SU-DHL-6 (cell line): ENCODE results near the gene RAB27B.

Experiments used
- H2AFZ ChIP-seq: fragments of 200-600 bp; sonication (generic); 2 replicates; pipeline ENCODE4 v1.6.1; 2014; ENCODE audit warnings: low read depth, mild to moderate bottlenecking, moderate library complexity, mixed read lengths, antibody characterized with exemption, low read length; ENCODE audit not compliant: severe bottlenecking
- H3F3A ChIP-seq: fragments of 200-600 bp; shearing (Covaris generic); 2 replicates; pipeline ENCODE4 v1.6.0; 2016; ENCODE audit warnings: antibody characterized with exemption, mild to moderate bottlenecking; ENCODE audit not compliant: insufficient read depth
- H3K27ac ChIP-seq: fragments of 200-600 bp; sonication (generic); 2 replicates; pipeline ENCODE4 v1.5.1; 2016; ENCODE audit warnings: low read depth, mild to moderate bottlenecking, low read length, moderate library complexity, mixed read lengths
- H3K27me3 ChIP-seq: fragments of 200-600 bp; sonication (generic), shearing (Covaris generic); 2 replicates; pipeline ENCODE4 v1.6.0; 2014; ENCODE audit warnings: mild to moderate bottlenecking, low read length
- H3K36me3 ChIP-seq: fragments of 200-600 bp; sonication (generic); 2 replicates; pipeline ENCODE4 v1.6.1; 2014; ENCODE audit warnings: mild to moderate bottlenecking, low read length, mixed read lengths
- H3K4me2 ChIP-seq: fragments of 300-600, 200-600 bp; shearing (Covaris generic), sonication (generic); 2 replicates; pipeline ENCODE4 v1.6.0; 2014; ENCODE audit warnings: low read length, low read depth, mild to moderate bottlenecking; ENCODE audit not compliant: poor library complexity, severe bottlenecking
- H3K4me3 ChIP-seq: fragments of 200-600 bp; sonication (generic); 2 replicates; pipeline ENCODE4 v1.5.1; 2014; ENCODE audit warnings: antibody characterized with exemption, low read length, mild to moderate bottlenecking, mixed read lengths; ENCODE audit not compliant: insufficient read depth, poor library complexity, severe bottlenecking
- H3K79me2 ChIP-seq: fragments of 200-600 bp; sonication (generic); 2 replicates; pipeline ENCODE4 v1.6.1; 2014; ENCODE audit warnings: mild to moderate bottlenecking, low read length, moderate library complexity; ENCODE audit not compliant: insufficient read depth
- H3K9ac ChIP-seq: fragments of 200-600 bp; sonication (generic); 2 replicates; pipeline ENCODE4 v1.7.0; 2014; ENCODE audit warnings: mild to moderate bottlenecking, low read length
- H3K9me2 ChIP-seq: fragments of 200-600 bp; sonication (generic); replicated peaks from 2 replicates; pipeline ENCODE4 v1.6.1; 2014; ENCODE audit warnings: low read length; ENCODE audit not compliant: insufficient read depth
- H3K9me3 ChIP-seq: fragments of 200-600 bp; sonication (generic); 2 replicates; pipeline ENCODE4 v1.6.1; 2014; ENCODE audit warnings: low read length, mixed read lengths; ENCODE audit not compliant: insufficient read depth
- H4K20me1 ChIP-seq: fragments of 200-600 bp; sonication (generic); 2 replicates; pipeline ENCODE4 v1.6.1; 2014; ENCODE audit warnings: low read depth, mild to moderate bottlenecking, antibody characterized with exemption, low read length, moderate library complexity, mixed read lengths
- EZH2phosphoT487 ChIP-seq: fragments of 200-600 bp; sonication (generic), shearing (Covaris generic); conservative IDR thresholded peaks from 2 replicates; pipeline ENCODE4 v1.6.1; 2018; ENCODE audit warnings: mild to moderate bottlenecking, antibody characterized with exemption, low read length, moderate library complexity, mixed read lengths
- TF ChIP-seq, protein P1 (sequence below): fragments of 200-600 bp; sonication (generic); IDR thresholded peaks from one replicate; pipeline ENCODE4 v1.5.1; 2017; ENCODE audit warnings: antibody characterized with exemption, mild to moderate bottlenecking, low read length, moderate library complexity; ENCODE audit not compliant: insufficient read depth, poor library complexity, severe bottlenecking

Gene RAB27B

GRCh38 chr18:54822872-54823845 lies 5.1 kb upstream of the RAB27B start:
- H3K79me2 ChIP-seq, result no peaks in the 10 kb centered on the region
- no peak overlapping the region for H3K4me2 ChIP-seq
- H4K20me1 ChIP-seq, result no peaks in the 10 kb centered on the region
- no peak overlapping the region for H2AFZ ChIP-seq
- TF ChIP-seq EZH2phosphoT487, result no peak
- TF ChIP-seq, protein P1, sequence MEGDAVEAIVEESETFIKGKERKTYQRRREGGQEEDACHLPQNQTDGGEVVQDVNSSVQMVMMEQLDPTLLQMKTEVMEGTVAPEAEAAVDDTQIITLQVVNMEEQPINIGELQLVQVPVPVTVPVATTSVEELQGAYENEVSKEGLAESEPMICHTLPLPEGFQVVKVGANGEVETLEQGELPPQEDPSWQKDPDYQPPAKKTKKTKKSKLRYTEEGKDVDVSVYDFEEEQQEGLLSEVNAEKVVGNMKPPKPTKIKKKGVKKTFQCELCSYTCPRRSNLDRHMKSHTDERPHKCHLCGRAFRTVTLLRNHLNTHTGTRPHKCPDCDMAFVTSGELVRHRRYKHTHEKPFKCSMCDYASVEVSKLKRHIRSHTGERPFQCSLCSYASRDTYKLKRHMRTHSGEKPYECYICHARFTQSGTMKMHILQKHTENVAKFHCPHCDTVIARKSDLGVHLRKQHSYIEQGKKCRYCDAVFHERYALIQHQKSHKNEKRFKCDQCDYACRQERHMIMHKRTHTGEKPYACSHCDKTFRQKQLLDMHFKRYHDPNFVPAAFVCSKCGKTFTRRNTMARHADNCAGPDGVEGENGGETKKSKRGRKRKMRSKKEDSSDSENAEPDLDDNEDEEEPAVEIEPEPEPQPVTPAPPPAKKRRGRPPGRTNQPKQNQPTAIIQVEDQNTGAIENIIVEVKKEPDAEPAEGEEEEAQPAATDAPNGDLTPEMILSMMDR, result no peak
- no peaks in the 10 kb centered on the region for H3K27me3 ChIP-seq
- H3K9me2 ChIP-seq, result no peaks in the 10 kb centered on the region
- H3K4me3 ChIP-seq, result no peak overlapping the region
- no peaks in the 10 kb centered on the region for H3K36me3 ChIP-seq
- no peak overlapping the region for H3K27ac ChIP-seq
- no peaks in the 10 kb centered on the region for H3F3A ChIP-seq
- H3K9me3 ChIP-seq, result no peaks in the 10 kb centered on the region
- H3K9ac ChIP-seq, result no peak overlapping the region

GRCh38 chr18:54824761-54825160 lies 3.5 kb upstream of the RAB27B start:
- Histone ChIP-seq H3K36me3 (no peaks in the 10 kb centered on the region), H3K9ac (no peak overlapping the region), H3K9me2 (no peaks in the 10 kb centered on the region), H3K27me3 (no peaks in the 10 kb centered on the region), H3K79me2 (no peaks in the 10 kb centered on the region), H3K27ac (no peak overlapping the region), H3K9me3 (no peaks in the 10 kb centered on the region), H3K4me3 (no peak overlapping the region), H3K4me2 (no peak overlapping the region), H4K20me1 (no peaks in the 10 kb centered on the region), H3F3A (no peaks in the 10 kb centered on the region), H2AFZ (no peak overlapping the region)
- no peak for TF ChIP-seq EZH2phosphoT487

DNA sequence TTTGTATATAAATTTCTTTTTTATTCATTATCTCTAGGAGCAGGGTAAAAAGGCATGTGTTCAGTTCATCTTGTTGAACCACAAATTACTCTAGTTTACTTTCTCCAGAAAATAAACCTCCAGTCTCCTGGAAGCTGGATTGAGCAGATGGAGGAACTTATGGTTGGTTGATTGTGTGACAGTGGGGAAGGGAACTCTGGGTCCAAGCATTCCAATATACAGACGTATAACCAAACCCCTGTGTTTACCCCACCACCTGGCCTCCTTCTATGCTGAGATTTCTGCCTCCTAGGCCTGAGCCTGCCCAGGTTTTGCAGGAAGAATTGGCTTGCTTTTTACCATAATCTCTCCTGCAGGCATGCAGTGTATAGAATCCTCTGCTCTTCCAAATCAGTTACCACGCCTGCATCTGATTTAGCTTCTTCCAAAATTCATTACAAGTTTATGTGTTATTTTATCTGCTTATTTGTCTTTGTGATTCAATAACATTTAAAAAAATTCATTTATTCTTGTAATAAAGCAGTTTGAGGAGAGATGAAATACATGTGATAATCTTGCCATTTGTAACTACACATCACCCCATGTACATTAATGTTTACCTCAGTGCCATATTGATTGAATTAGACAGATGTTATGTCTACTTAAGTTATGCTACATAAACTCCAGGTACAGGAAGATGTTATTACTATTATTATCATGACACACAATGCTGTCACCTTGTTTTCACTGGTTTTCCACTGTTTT lies 2.5 kb upstream of the RAB27B start:
- Histone ChIP-seq H3K27ac (no peak overlapping the region), H3K4me2 (no peak overlapping the region), H4K20me1 (no peaks in the 10 kb centered on the region), H3F3A (no peaks in the 10 kb centered on the region), H3K79me2 (no peaks in the 10 kb centered on the region), H3K4me3 (no peak overlapping the region), H3K9me2 (no peaks in the 10 kb centered on the region), H3K9ac (no peak overlapping the region), H3K36me3 (no peaks in the 10 kb centered on the region), H3K27me3 (no peaks in the 10 kb centered on the region), H2AFZ (no peak overlapping the region), H3K9me3 (no peaks in the 10 kb centered on the region)
- no peak for TF ChIP-seq EZH2phosphoT487
- TF ChIP-seq, protein P1, result no peak
